ENCODE measurements around the gene YLPM1.
A peak's percentile ranks its signal among the peaks of the same experiment; 100 is the strongest.

The YLPM1 gene

GRCh38 chr14:74879427-74880182 is 116.5 kb downstream of the YLPM1 start:
- no peak for DNase-seq

- DNase-seq = peak; percentile 66
These were observed 118.5 kb downstream of the YLPM1 start, which contains the start of gene DLST for GRCh38 chr14:74881431-74882102. Gene DLST, plus strand, starts transcription at chr14:74881916. Its CDS starts 38 bp downstream, at chr14:74881954.

DNA sequence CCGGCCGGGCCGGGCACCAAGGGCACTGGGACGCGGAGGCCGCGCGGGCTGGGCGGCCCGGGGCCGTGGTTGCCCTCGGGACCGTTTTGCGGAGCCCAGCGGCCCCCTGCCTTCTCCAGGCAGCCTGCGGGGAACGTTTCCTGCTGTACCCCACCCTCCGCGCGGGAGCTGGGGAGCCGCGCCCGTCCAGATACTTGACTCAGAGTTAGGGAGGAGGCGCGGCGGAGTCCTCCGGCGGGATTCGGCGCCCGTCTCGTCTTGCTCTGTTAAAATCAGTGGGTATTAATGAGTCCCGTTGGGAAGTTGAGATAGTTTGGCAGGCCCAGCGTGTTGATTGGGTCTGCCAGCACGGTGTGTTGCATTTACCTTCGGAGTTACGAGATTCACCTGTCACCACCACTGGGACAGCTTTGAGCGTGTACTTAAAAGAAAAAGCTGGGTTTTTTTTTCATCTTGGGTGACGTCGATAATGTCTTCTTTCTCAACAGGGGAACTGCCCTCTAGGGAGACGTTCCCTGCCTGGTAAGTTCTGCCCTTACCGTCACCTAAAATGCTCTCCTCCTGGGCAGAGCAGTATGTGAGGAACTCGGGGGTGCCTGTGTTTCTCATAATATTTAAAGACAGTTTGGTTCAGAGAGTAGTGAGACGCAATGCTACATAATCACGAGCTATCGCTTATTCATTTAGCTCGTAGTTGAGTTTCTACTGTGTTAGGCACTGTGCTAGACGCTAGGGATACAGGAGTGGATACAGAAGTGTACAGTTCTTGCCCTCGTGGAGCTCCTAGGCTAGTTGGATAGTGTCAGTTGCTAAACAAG is 119.2 kb downstream of the YLPM1 start:
- DNase-seq = no peak

Measured in SHP77 treated with DMSO at 0.1 percent for 48 hours (cell line).